GM19043 (cell line): ENCODE measurements around the gene CAT.
"Not testable (repeated sequence)": the region's sequence is repeated elsewhere in the genome, so short reads cannot be mapped to it uniquely, and the experiment has no call there.

ENCODE experiments used
- ATAC-seq: cut with Tn5 transposase; IDR thresholded peaks from one replicate; pipeline ENCODE4 v1.9.1; 2021; ENCODE audit warnings: low read depth; ENCODE audit not compliant: unreplicated experiment

The CAT gene

GRCh38 chr11:34424826-34425225, 13.9 kb upstream of the CAT start:
- ATAC-seq: not testable (repeated sequence)

- no peak for ATAC-seq
These were observed 13.4 kb upstream of the CAT start for GRCh38 chr11:34425360-34425759.

GRCh38 chr11:34425867-34426266, 12.9 kb upstream of the CAT start:
- ATAC-seq: no peak

- ATAC-seq: no peak
These were observed 12.0 kb upstream of the CAT start for GRCh38 chr11:34426766-34427185.

- no peak for ATAC-seq
These were observed 11.4 kb upstream of the CAT start for GRCh38 chr11:34427186-34427805.

GRCh38 chr11:34431979-34432378, 6.8 kb upstream of the CAT start:
- no peak for ATAC-seq

GRCh38 chr11:34432822-34433221, 5.9 kb upstream of the CAT start:
- no peak for ATAC-seq

- ATAC-seq: no peak
These were observed 4.8 kb upstream of the CAT start for GRCh38 chr11:34433899-34434298.

GRCh38 chr11:34437224-34438125, 1.3 kb upstream of the CAT start:
- ATAC-seq: no peak

GRCh38 chr11:34439610-34440198, 970 bp downstream of the CAT start:
- no peak for ATAC-seq

- ATAC-seq: no peak
These were observed 3.1 kb downstream of the CAT start for GRCh38 chr11:34441814-34442213.

GRCh38 chr11:34443136-34443535, 4.4 kb downstream of the CAT start:
- no peak for ATAC-seq

- ATAC-seq: no peak
These were observed 5.7 kb downstream of the CAT start for GRCh38 chr11:34444428-34444827.

- no peak for ATAC-seq
These were observed 7.2 kb downstream of the CAT start for GRCh38 chr11:34445956-34446355.

GRCh38 chr11:34446386-34446785, 7.7 kb downstream of the CAT start:
- no peak for ATAC-seq

GRCh38 chr11:34447044-34447443, 8.3 kb downstream of the CAT start:
- ATAC-seq: no peak

- ATAC-seq: no peak
These were observed 9.7 kb downstream of the CAT start for GRCh38 chr11:34448223-34448994.

- ATAC-seq: no peak
These were observed 10.3 kb downstream of the CAT start for GRCh38 chr11:34449013-34449412.

- ATAC-seq: no peak
These were observed 12.3 kb downstream of the CAT start for GRCh38 chr11:34451053-34451452.

GRCh38 chr11:34454308-34455032, 15.7 kb downstream of the CAT start:
- no peak for ATAC-seq
